GM12878 (cell line): Measurements from ENCODE around the gene FOXP4. TPM values are rescaled to one million over a fixed set of nuclear protein-coding genes. Genes with fewer than 3 reads are reported as not detected.

ENCODE experiments used
- ATAC-seq: fragments of 200-7000 bp; cut with Tn5 transposase; 3 replicates; pipeline ENCODE4 v1.9.1; 2020; ENCODE audit warnings: mild to moderate bottlenecking, moderate library complexity
- BruUV-seq: library from RNA; stranded (reverse); fragments of 400-500 nt; replicated peaks from 2 replicates; lab custom pipeline; 2021; lab: Mats Ljungman, UMichigan
- CTCF ChIA-PET: fragments of 300-600 bp; sonication (Branson Sonifier 250); formaldehyde crosslinking; extraction: SDS; loops from one replicate; lab custom pipeline; 2021; ENCODE audit warnings: inconsistent platforms; lab: Yijun Ruan, JAX
- POLR2A ChIA-PET: fragments of 350-600 bp; formaldehyde crosslinking; extraction: SDS; loops from one replicate; lab custom pipeline; 2021; ENCODE audit warnings: inconsistent platforms; lab: Charles Lee
- RAD21 ChIA-PET: fragments of 300-600 bp; sonication (Branson Sonifier 250); formaldehyde crosslinking; loops from one replicate; lab custom pipeline; 2023; ENCODE audit warnings: antibody characterized with exemption; ENCODE audit not compliant: unreplicated experiment; lab: Charles Lee
- SMC1A ChIA-PET: fragments of 300-600 bp; sonication (Branson Sonifier 250); formaldehyde crosslinking; loops from one replicate; lab custom pipeline; 2023; ENCODE audit not compliant: unreplicated experiment, uncharacterized antibody; lab: Charles Lee
- DNase-seq: peaks from one replicate; pipeline ENCODE4 v3.0.0-alpha.2; 2011; ENCODE audit warnings: low read depth, low spot score
- FAIRE-seq: peaks from 3 replicates; lab custom pipeline; 2011; peaks lifted over from hg19 to GRCh38; lab: Jason Lieb, UNC
- H2AFZ ChIP-seq: 2 replicates; pipeline ENCODE4 v1.6.0; 2011; ENCODE audit warnings: low read depth, low read length, control low read depth; ENCODE audit not compliant: control insufficient read depth
- H3K27ac ChIP-seq: 2 replicates; pipeline ENCODE4 v1.5.1; 2011; ENCODE audit warnings: control low read depth; ENCODE audit not compliant: control insufficient read depth, insufficient read depth
- H3K27me3 ChIP-seq, 2 experiments: replicated peaks in 1 of 2; 2 replicates each; pipeline versions ENCODE4 v1.6.0 to v1.6.1; 2011; ENCODE audit warnings: low read length in 1 of 2; ENCODE audit not compliant: control insufficient read depth in 2 of 2, insufficient read depth in 2 of 2
- H3K36me3 ChIP-seq, 2 experiments: 2 replicates each; pipeline ENCODE4 v1.5.1; 2011; ENCODE audit warnings: low read length in 1 of 2; ENCODE audit not compliant: control insufficient read depth in 2 of 2, insufficient read depth in 2 of 2
- H3K4me1 ChIP-seq: 2 replicates; pipeline ENCODE4 v1.6.1; 2011; ENCODE audit warnings: mild to moderate bottlenecking, low read length, moderate library complexity, mixed read lengths; ENCODE audit not compliant: control insufficient read depth, insufficient read depth
- H3K4me2 ChIP-seq: 2 replicates; pipeline ENCODE4 v1.6.0; 2011; ENCODE audit warnings: control low read depth; ENCODE audit not compliant: control insufficient read depth, insufficient read depth
- H3K4me3 ChIP-seq: fragments of 200-600 bp; sonication (generic); 2 replicates; pipeline ENCODE4 v1.5.1; 2016
- H3K79me2 ChIP-seq: 2 replicates; pipeline ENCODE4 v1.6.0; 2011; ENCODE audit warnings: low read length; ENCODE audit not compliant: control insufficient read depth, insufficient read depth
- H3K9ac ChIP-seq: 2 replicates; pipeline ENCODE4 v1.8.0; 2011; ENCODE audit warnings: low read length, control low read depth, mixed read lengths; ENCODE audit not compliant: control insufficient read depth, insufficient read depth
- H3K9me3 ChIP-seq: replicated peaks from 3 replicates; pipeline ENCODE4 v1.5.1; 2011; ENCODE audit warnings: mild to moderate bottlenecking, low read length; ENCODE audit not compliant: control insufficient read depth, insufficient read depth
- H4K20me1 ChIP-seq: 2 replicates; pipeline ENCODE4 v1.6.0; 2011; ENCODE audit not compliant: control insufficient read depth, insufficient read depth
- CEBPB ChIP-seq, 2 experiments: fragments of 150-350 bp in 1 of 2; IDR thresholded peaks; 2 replicates each; pipeline ENCODE4 v1.6.1; 2012 to 2014; ENCODE audit warnings: low read depth in 2 of 2, low read length in 2 of 2, borderline replicate concordance in 1 of 2, inconsistent platforms in 1 of 2
- HCFC1 ChIP-seq: fragments of 150-350 bp; IDR thresholded peaks from 2 replicates; pipeline ENCODE4 v1.6.1; 2014; ENCODE audit warnings: low read length
- HDGF ChIP-seq: fragments of 450-650 bp; IDR thresholded peaks from 2 replicates; pipeline ENCODE4 v1.6.1; 2016; ENCODE audit warnings: antibody characterized with exemption
- MTA3 ChIP-seq: IDR thresholded peaks from 2 replicates; pipeline ENCODE4 v1.6.1; 2012; ENCODE audit warnings: low read length, inconsistent platforms, borderline replicate concordance
- NFYB ChIP-seq: IDR thresholded peaks from 2 replicates; pipeline ENCODE4 v1.6.1; 2011; ENCODE audit warnings: low read depth, mild to moderate bottlenecking, low read length, improper control_type of control experiment, moderate library complexity; ENCODE audit not compliant: insufficient read depth
- PAX5 ChIP-seq: IDR thresholded peaks from 2 replicates; pipeline ENCODE4 v1.6.1; 2011; ENCODE audit warnings: low read depth, low read length, borderline replicate concordance
- PBX3 ChIP-seq: IDR thresholded peaks from 2 replicates; pipeline ENCODE4 v1.6.1; 2011; ENCODE audit warnings: mild to moderate bottlenecking, low read depth, low read length, moderate library complexity; ENCODE audit not compliant: insufficient replicate concordance
- PKNOX1 ChIP-seq: fragments of 450-650 bp; IDR thresholded peaks from 2 replicates; pipeline ENCODE4 v1.6.1; 2016; ENCODE audit warnings: mild to moderate bottlenecking
- RELA ChIP-seq: fragments of 450-650 bp; IDR thresholded peaks from 2 replicates; pipeline ENCODE4 v1.8.0; 2014; ENCODE audit warnings: borderline replicate concordance; ENCODE audit not compliant: partially characterized antibody
- RELB ChIP-seq: fragments of 450-650 bp; IDR thresholded peaks from 2 replicates; pipeline ENCODE4 v1.6.1; 2017; ENCODE audit warnings: low read depth, mild to moderate bottlenecking, moderate library complexity
- SUPT20H ChIP-seq: IDR thresholded peaks from 2 replicates; pipeline ENCODE4 v1.6.1; 2011; ENCODE audit warnings: low read depth, mild to moderate bottlenecking, low read length, moderate library complexity, borderline replicate concordance; ENCODE audit not compliant: control insufficient read depth
- TARDBP ChIP-seq: IDR thresholded peaks from 2 replicates; pipeline ENCODE4 v1.6.1; 2016; ENCODE audit warnings: borderline replicate concordance
- USF2 ChIP-seq: IDR thresholded peaks from 2 replicates; pipeline ENCODE4 v1.6.1; 2011; ENCODE audit warnings: low read depth, low read length, improper control_type of control experiment, borderline replicate concordance
- WGBS: methylation state at CpG from one replicate; pipeline ENCODE4 v1.1.6; 2016; ENCODE audit warnings: low lambda C conversion rate; ENCODE audit not compliant: insufficient replicate concordance, insufficient coverage; ENCODE audit errors: missing lambda C conversion rate; 5-methylcytosine and 5-hydroxymethylcytosine counted together
- in situ Hi-C: fragments of 300-500 bp; cut with MboI; formaldehyde crosslinking; loops from 9 replicates; pipeline ENCODE4 v1.14.3; 2018; ENCODE audit warnings: mixed read lengths
- intact Hi-C: fragments of 100-400 bp; cut with micrococcal nuclease; formaldehyde crosslinking; loops from one replicate; pipeline ENCODE4 v1.14.2; 2022; ENCODE audit not compliant: unreplicated experiment
- polyA plus RNA-seq, 11 experiments: library from polyadenylated mRNA; depleted of rRNA in 4 of 11; unstranded in 6 of 11; stranded (reverse) in 5 of 11; fragments of >200 nt; fragmentation: Nextera tagmentation in 4 of 11; fragmentation: Illumina TruSeq in 1 of 11; extraction: Ambion mirVana in 4 of 11; extraction: Trizol in 1 of 11; gene quantifications; 1 replicate in 1 of 11; 2 replicates in 10 of 11; pipeline versions ENCODE4 v1.2.1 to v1.2.3, GENCODE V29; 2011 to 2016; ENCODE audit warnings: inconsistent platforms in 2 of 11, missing spikeins in 2 of 11, low read depth in 1 of 11
- total RNA-seq, 4 experiments: library from RNA; depleted of rRNA in 3 of 4; stranded (reverse); fragments of >200 nt in 3 of 4; fragmentation: Illumina TruSeq in 1 of 4; extraction: Trizol in 1 of 4; gene quantifications; 2 replicates each; pipeline versions ENCODE4 v1.2.1 to v1.2.3, GENCODE V29; 2013 to 2021

FOXP4 gene
- total and polyA plus RNA-seq, 10 of the 15 experiments (the other 5 are each of a cell fraction or from before 2014, with no cell fraction given): 0.31 to 46.1 (median 2.3) TPM

- TF ChIP-seq TARDBP (no peak), NFYB (no peak), CEBPB (IDR thresholded peaks at IDR 0.05; ENCODE audit: borderline replicate concordance in 1 of 2, low read depth in 2 of 2, low read length in 2 of 2) (no peak), MTA3 (no peak)
- TF ChIP-seq, all 136 proteins: peak for 0
Observed at GRCh38 chr6:41607036-41607435, 60.9 kb downstream of the FOXP4 start (continued).

DNA sequence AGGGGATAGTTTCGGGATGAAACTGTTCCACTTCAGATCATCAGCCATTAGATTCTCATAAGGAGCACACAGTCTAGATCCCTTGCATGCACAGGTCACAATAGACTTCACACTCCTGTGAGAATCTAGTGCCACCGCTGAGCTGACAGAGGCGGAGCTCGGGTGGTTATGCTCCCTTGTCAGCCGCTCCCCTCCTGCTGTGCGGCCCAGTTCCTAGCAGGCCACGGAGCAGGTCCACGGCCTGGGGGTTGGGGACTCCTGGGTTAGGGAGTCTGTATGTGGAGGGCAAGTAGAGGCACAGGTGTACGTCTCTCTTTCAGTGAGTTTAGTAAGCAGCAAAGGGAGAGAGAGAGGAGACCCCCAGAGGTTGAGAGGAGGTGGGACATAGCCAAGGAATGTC, 61.6 kb downstream of the FOXP4 start:
- no peaks in the 10 kb centered on the region for H3K36me3 ChIP-seq
- SMC1A ChIA-PET: interaction anchor here (0.6 kb wide), 1 partner anchor 188 kb away, joined by 3 read pairs; no protein-coding TSS in a partner anchor
- CTCF ChIA-PET: interaction anchor here (0.7 to 1.0 kb wide), 2 partner anchors 169 to 277 kb away, joined by 3 read pairs; no protein-coding TSS in a partner anchor
- TF ChIP-seq PKNOX1 (no peak), PBX3 (no peak), RELB (no peak), SUPT20H (no peak), MTA3 (no peak), USF2 (no peak), PAX5 (no peak), HDGF (no peak), RELA (no peak), HCFC1 (no peak)

More for the DNA sequence above, 61.6 kb downstream of the FOXP4 start:
- H4K20me1 ChIP-seq: no peaks in the 10 kb centered on the region
- no peaks in the 10 kb centered on the region for H3K79me2 ChIP-seq
- DNase-seq: no peak
- no TSS peak for BruUV-seq
- H3K9ac ChIP-seq: no peak overlapping the region
- no peak overlapping the region for H3K4me2 ChIP-seq
- H3K27ac ChIP-seq: no peak overlapping the region
- no peak for FAIRE-seq
- 39% methylated on average over 9 of the region's 9 CpGs for WGBS
- RAD21 ChIA-PET: no interaction called here
- in situ Hi-C loops (loop anchor here (10.0 kb wide), 2 partner anchors 77 to 437 kb away; no protein-coding TSS in a partner anchor), intact Hi-C loops (loop anchor here (10.0 kb wide), 1 partner anchor 437 kb away; no protein-coding TSS in a partner anchor)
- no peak for ATAC-seq
- POLR2A ChIA-PET: no interaction called here
- H3K4me3 ChIP-seq: no peak overlapping the region
- no peaks in the 10 kb centered on the region for H3K9me3 ChIP-seq
- H3K27me3 ChIP-seq: no peaks in the 10 kb centered on the region; a peak in 1 of 4 replicates
- H2AFZ ChIP-seq: no peak overlapping the region
- H3K4me1 ChIP-seq: no peaks in the 10 kb centered on the region
